SH-SY5Y (cell line): ENCODE measurements around the gene SERPINE2.

Source experiments
- GATA2 ChIP-seq: IDR thresholded peaks from 2 replicates; pipeline ENCODE4 v1.6.1; 2011; ENCODE audit warnings: mild to moderate bottlenecking, low read depth, low read length
- GATA3 ChIP-seq: IDR thresholded peaks from 2 replicates; pipeline ENCODE4 v1.6.1; 2011; ENCODE audit warnings: low read depth, mild to moderate bottlenecking, low read length, moderate library complexity

DNA sequence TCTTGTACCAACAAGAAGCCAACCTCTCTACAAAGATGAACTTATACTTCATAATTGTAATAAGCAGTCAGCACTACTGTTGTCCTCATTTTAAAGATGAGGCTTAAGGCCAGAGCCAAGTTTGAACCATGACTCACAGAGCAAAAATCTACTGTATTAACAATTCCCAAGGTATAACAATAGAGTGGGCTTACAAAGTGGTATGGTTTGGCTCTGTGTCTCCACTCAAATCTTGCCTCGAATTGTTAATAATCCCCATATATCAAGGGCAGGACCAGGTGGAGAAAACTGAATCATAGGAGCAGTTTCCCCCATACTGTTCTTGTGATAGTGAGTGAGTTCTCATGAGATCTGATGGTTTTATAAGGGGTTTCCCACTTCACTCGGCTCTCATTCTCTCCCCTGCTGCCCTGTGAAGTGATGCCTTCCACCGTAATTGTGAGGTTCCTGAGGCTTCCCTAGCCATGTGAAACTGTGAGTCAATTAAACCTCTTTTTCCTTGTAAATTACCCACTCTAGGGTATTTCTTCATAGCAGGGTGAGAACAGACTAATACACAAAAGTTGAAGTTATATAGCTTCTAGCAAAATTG lies 62.4 kb downstream of the SERPINE2 start:
- TF ChIP-seq GATA2 = no peak
- no peak for TF ChIP-seq GATA3
